Panc1 (cell line): ENCODE data around the gene KBTBD4. TPM values are rescaled to one million over a fixed set of nuclear protein-coding genes. Genes with fewer than 3 reads are reported as not detected.

ENCODE experiments used
- ATAC-seq: fragments of 200-7000 bp; cut with Tn5 transposase; 2 replicates; pipeline ENCODE4 v1.9.1; 2020; ENCODE audit warnings: mild to moderate bottlenecking, moderate library complexity
- BruUV-seq: library from RNA; stranded (reverse); fragments of 400-500 nt; replicated peaks from 2 replicates; lab custom pipeline; 2021; lab: Mats Ljungman, UMichigan
- CTCF ChIA-PET: fragments of 300-600 bp; sonication (Branson Sonifier 250); formaldehyde crosslinking; loops from one replicate; lab custom pipeline; 2022; ENCODE audit warnings: antibody characterized with exemption; lab: Charles Lee
- POLR2A ChIA-PET: fragments of 300-600 bp; sonication (Branson Sonifier 250); formaldehyde crosslinking; loops from one replicate; lab custom pipeline; 2022; ENCODE audit warnings: antibody characterized with exemption; lab: Charles Lee
- DNase-seq: peaks from one replicate; pipeline ENCODE4 v3.0.0-alpha.2; 2010; ENCODE audit warnings: low read depth, low spot score
- H3K27ac ChIP-seq: 2 replicates; pipeline ENCODE4 v1.5.1; 2011; ENCODE audit warnings: mild to moderate bottlenecking, low read length, inconsistent platforms
- H3K27me3 ChIP-seq: fragments of 200-500 bp; sonication (Bioruptor generic); 2 replicates; pipeline ENCODE4 v1.6.0; 2014; ENCODE audit warnings: low read length, inconsistent platforms; ENCODE audit not compliant: control insufficient read depth, insufficient read depth
- H3K36me3 ChIP-seq: fragments of 200-500 bp; sonication (Bioruptor generic); 2 replicates; pipeline ENCODE4 v1.5.1; 2014; ENCODE audit warnings: inconsistent platforms, mild to moderate bottlenecking, low read length, moderate library complexity; ENCODE audit not compliant: control insufficient read depth, insufficient read depth
- H3K4me1 ChIP-seq: 2 replicates; pipeline ENCODE4 v1.5.1; 2011; ENCODE audit warnings: inconsistent platforms, mild to moderate bottlenecking, low read length, moderate library complexity; ENCODE audit not compliant: control insufficient read depth, insufficient read depth
- H3K4me3 ChIP-seq, 2 experiments: 2 replicates each; pipeline ENCODE4 v1.5.1; 2011 to 2012; ENCODE audit warnings: low read depth in 2 of 2, low read length in 2 of 2, mild to moderate bottlenecking in 2 of 2, inconsistent platforms in 1 of 2, moderate library complexity in 1 of 2
- H3K9me3 ChIP-seq: fragments of 200-500 bp; sonication (Bioruptor generic); 2 replicates; pipeline ENCODE4 v1.5.1; 2014; ENCODE audit warnings: low read depth, mild to moderate bottlenecking, inconsistent platforms, low read length, moderate library complexity; ENCODE audit not compliant: control insufficient read depth, insufficient read depth
- POLR2AphosphoS5 ChIP-seq: IDR thresholded peaks from 2 replicates; pipeline ENCODE4 v1.6.1; 2012; ENCODE audit warnings: mild to moderate bottlenecking, low read depth, low read length, moderate library complexity
- REST ChIP-seq, 2 experiments: IDR thresholded peaks; 2 replicates each; pipeline ENCODE4 v1.6.1; 2011 to 2012; ENCODE audit warnings: low read depth in 2 of 2, control low read depth in 1 of 2, low read length in 1 of 2, mild to moderate bottlenecking in 1 of 2, moderate library complexity in 1 of 2; ENCODE audit not compliant: insufficient read depth in 1 of 2
- SIN3A ChIP-seq: IDR thresholded peaks from 2 replicates; pipeline ENCODE4 v1.6.1; 2012; ENCODE audit warnings: low read depth, mild to moderate bottlenecking, low read length, moderate library complexity, borderline replicate concordance; ENCODE audit not compliant: insufficient read depth
- TCF7L2 ChIP-seq: IDR thresholded peaks from 2 replicates; pipeline ENCODE4 v1.6.1; 2011; ENCODE audit warnings: mild to moderate bottlenecking, low read depth, low read length, inconsistent platforms
- in situ Hi-C: cut with HindIII; loops from 2 replicates; pipeline ENCODE4 v1.10.0; 2016; ENCODE audit warnings: low sequenced_read_pairs, low pct_unique_long_range_greater_than_20kb
- intact Hi-C: fragments of 100-400 bp; cut with micrococcal nuclease; formaldehyde crosslinking; loops from one replicate; pipeline ENCODE4 v1.10.0; 2022; ENCODE audit not compliant: unreplicated experiment
- total RNA-seq: library from RNA; stranded (reverse); gene quantifications from one replicate; pipeline ENCODE4 v1.2.1, GENCODE V29; 2021; ENCODE audit not compliant: unreplicated experiment
- TF ChIP-seq, protein P1 (sequence below): fragments of 450-650 bp; IDR thresholded peaks from 2 replicates; pipeline ENCODE4 v1.5.1; 2017; ENCODE audit warnings: mild to moderate bottlenecking

The KBTBD4 gene
- total RNA-seq, 1 experiment from 2014 or later = 23.2 TPM

DNA sequence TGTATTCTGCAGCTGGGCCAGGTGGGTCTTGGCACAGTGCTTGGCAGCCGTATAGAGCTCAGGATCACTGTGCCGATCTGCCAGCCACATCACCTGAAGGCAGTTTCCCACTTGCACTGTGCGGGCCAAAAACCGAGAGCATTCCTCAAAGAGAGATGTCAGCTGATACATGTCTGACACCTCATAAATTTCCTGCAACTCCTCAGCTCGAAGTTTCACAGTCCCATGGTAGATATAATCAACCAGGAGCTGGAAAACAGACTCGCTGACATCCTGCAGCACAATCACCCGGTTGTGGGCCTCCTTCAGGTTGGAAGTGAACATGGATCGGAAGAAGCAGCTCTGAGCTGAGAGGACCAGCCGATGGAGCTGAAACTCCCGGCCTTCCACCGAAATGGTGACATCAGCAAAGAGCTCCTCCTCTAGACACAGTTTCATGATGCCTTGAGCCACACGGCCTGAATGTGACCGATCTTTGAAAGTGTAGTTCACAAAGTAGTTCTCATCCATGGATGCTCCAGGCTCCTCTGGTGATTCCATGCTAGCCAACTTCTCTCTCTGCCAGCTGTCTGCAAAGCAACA is 1.2 kb downstream of the KBTBD4 start:
- no TSS peak for BruUV-seq
- DNase-seq (no peak), ATAC-seq (no peak)
- CTCF ChIA-PET = interaction anchor here (0.5 to 0.9 kb wide), 4 partner anchors 8 to 585 kb away, joined by 3 to 5 read pairs (median 4); no protein-coding TSS in a partner anchor
- POLR2A ChIA-PET = interaction anchor here (0.5 to 0.8 kb wide), 4 partner anchors 13 to 110 kb away, joined by 3 to 9 read pairs (median 8); no protein-coding TSS in a partner anchor
- Histone ChIP-seq H3K4me1 (peaks cover 22% of the 10 kb centered on the region), H3K27me3 (no peaks in the 10 kb centered on the region), H3K36me3 (peaks cover 18% of the 10 kb centered on the region), H3K4me3 (peak overlapping the region; percentile 98 to 100), H3K9me3 (no peaks in the 10 kb centered on the region), H3K27ac (peak overlapping the region; percentile 90)
- in situ Hi-C loops = no loop called here
- TF ChIP-seq, protein P1, sequence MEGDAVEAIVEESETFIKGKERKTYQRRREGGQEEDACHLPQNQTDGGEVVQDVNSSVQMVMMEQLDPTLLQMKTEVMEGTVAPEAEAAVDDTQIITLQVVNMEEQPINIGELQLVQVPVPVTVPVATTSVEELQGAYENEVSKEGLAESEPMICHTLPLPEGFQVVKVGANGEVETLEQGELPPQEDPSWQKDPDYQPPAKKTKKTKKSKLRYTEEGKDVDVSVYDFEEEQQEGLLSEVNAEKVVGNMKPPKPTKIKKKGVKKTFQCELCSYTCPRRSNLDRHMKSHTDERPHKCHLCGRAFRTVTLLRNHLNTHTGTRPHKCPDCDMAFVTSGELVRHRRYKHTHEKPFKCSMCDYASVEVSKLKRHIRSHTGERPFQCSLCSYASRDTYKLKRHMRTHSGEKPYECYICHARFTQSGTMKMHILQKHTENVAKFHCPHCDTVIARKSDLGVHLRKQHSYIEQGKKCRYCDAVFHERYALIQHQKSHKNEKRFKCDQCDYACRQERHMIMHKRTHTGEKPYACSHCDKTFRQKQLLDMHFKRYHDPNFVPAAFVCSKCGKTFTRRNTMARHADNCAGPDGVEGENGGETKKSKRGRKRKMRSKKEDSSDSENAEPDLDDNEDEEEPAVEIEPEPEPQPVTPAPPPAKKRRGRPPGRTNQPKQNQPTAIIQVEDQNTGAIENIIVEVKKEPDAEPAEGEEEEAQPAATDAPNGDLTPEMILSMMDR = no peak
- TF ChIP-seq TCF7L2 (no peak), REST (IDR thresholded peaks at IDR 0.05; ENCODE audit: insufficient read depth in 1 of 2, low read depth in 2 of 2, low read length in 1 of 2) (no peak), SIN3A (no peak), POLR2AphosphoS5 (no peak)
- intact Hi-C loops = no loop called here

- CTCF ChIA-PET = no interaction called here
- Histone ChIP-seq H3K27me3 (no peaks in the 10 kb centered on the region), H3K4me3 (no peak overlapping the region), H3K36me3 (peaks cover 18% of the 10 kb centered on the region), H3K4me1 (peaks cover 24% of the 10 kb centered on the region), H3K9me3 (no peaks in the 10 kb centered on the region), H3K27ac (no peak overlapping the region)
- TF ChIP-seq POLR2AphosphoS5 = no peak
- TF ChIP-seq, protein P1 = no peak
- no peak for TF ChIP-seq SIN3A
- TF ChIP-seq REST (IDR thresholded peaks at IDR 0.05; ENCODE audit: insufficient read depth in 1 of 2, low read depth in 2 of 2, low read length in 1 of 2) = no peak
- TF ChIP-seq TCF7L2 = no peak
- in situ Hi-C loops = no loop called here
- no peak for ATAC-seq
- no peak for DNase-seq
- intact Hi-C loops = no loop called here
- no TSS peak for BruUV-seq
- POLR2A ChIA-PET = no interaction called here
Measured at GRCh38 chr11:47573321-47573720, 5.4 kb downstream of the KBTBD4 start.
